Astrocyte (in vitro differentiated cells and primary cell): Measurements from ENCODE around the gene RTL5. TPM values are rescaled to one million over a fixed set of nuclear protein-coding genes. Genes with fewer than 3 reads are reported as not detected.
A peak's percentile ranks its signal among the peaks of the same experiment; 100 is the strongest.

Experiments
- DNase-seq: peaks from one replicate; pipeline ENCODE4 v3.0.0-alpha.2; 2010; ENCODE audit warnings: low read depth
- FAIRE-seq: peaks from 2 replicates; lab custom pipeline; 2011; peaks lifted over from hg19 to GRCh38; lab: Jason Lieb, UNC
- H2AFZ ChIP-seq: 2 replicates; pipeline ENCODE4 v1.6.0; 2012; ENCODE audit warnings: low read depth, low read length, inconsistent platforms
- H3K27ac ChIP-seq: 2 replicates; pipeline ENCODE4 v1.5.1; 2011; ENCODE audit warnings: low read depth, low read length, inconsistent platforms
- H3K27me3 ChIP-seq: 2 replicates; pipeline ENCODE4 v1.6.0; 2011; ENCODE audit warnings: low read length, inconsistent platforms; ENCODE audit not compliant: insufficient read depth
- H3K36me3 ChIP-seq: 2 replicates; pipeline ENCODE4 v1.5.1; 2011; ENCODE audit warnings: low read length, inconsistent platforms; ENCODE audit not compliant: insufficient read depth
- H3K4me1 ChIP-seq: 2 replicates; pipeline ENCODE4 v1.5.1; 2011; ENCODE audit warnings: low read length, inconsistent platforms; ENCODE audit not compliant: insufficient read depth
- H3K4me2 ChIP-seq: 2 replicates; pipeline ENCODE4 v1.6.0; 2012; ENCODE audit warnings: low read length, inconsistent platforms
- H3K4me3 ChIP-seq: 2 replicates; pipeline ENCODE4 v1.5.1; 2011; ENCODE audit warnings: low read depth, mild to moderate bottlenecking, low read length, inconsistent platforms; ENCODE audit not compliant: insufficient read depth
- H3K79me2 ChIP-seq: 2 replicates; pipeline ENCODE4 v1.6.0; 2012; ENCODE audit warnings: mild to moderate bottlenecking, low read length, inconsistent platforms; ENCODE audit not compliant: insufficient read depth
- H3K9ac ChIP-seq: 2 replicates; pipeline ENCODE4 v1.6.0; 2012; ENCODE audit warnings: mild to moderate bottlenecking, low read length, inconsistent platforms
- H3K9me3 ChIP-seq: 2 replicates; pipeline ENCODE4 v1.5.1; 2012; ENCODE audit warnings: low read depth, mild to moderate bottlenecking, low read length, inconsistent platforms; ENCODE audit not compliant: insufficient read depth
- H4K20me1 ChIP-seq: 2 replicates; pipeline ENCODE4 v1.6.0; 2012; ENCODE audit warnings: low read length, inconsistent platforms; ENCODE audit not compliant: insufficient read depth
- H3K27ac Mint-ChIP-seq: one replicate; pipeline ENCODE4 v1.8.0; 2021; ENCODE audit warnings: mild to moderate bottlenecking, mixed read lengths; ENCODE audit not compliant: unreplicated experiment
- H3K27me3 Mint-ChIP-seq: one replicate; pipeline ENCODE4 v1.8.0; 2021; ENCODE audit warnings: low read depth, mixed read lengths; ENCODE audit not compliant: unreplicated experiment
- H3K36me3 Mint-ChIP-seq: one replicate; pipeline ENCODE4 v1.8.0; 2021; ENCODE audit warnings: low read depth, mixed read lengths; ENCODE audit not compliant: unreplicated experiment
- H3K4me1 Mint-ChIP-seq: one replicate; pipeline ENCODE4 v1.8.0; 2021; ENCODE audit warnings: low read depth, mixed read lengths; ENCODE audit not compliant: unreplicated experiment
- H3K4me3 Mint-ChIP-seq: one replicate; pipeline ENCODE4 v1.8.0; 2021; ENCODE audit warnings: mild to moderate bottlenecking, moderate library complexity, mixed read lengths; ENCODE audit not compliant: unreplicated experiment
- H3K9me3 Mint-ChIP-seq: one replicate; pipeline ENCODE4 v1.8.0; 2021; ENCODE audit warnings: mild to moderate bottlenecking, mixed read lengths; ENCODE audit not compliant: unreplicated experiment
- CTCF ChIP-seq: IDR thresholded peaks from 2 replicates; pipeline ENCODE4 v1.5.1; 2011; ENCODE audit warnings: low read depth, mild to moderate bottlenecking, inconsistent platforms, low read length, moderate library complexity; ENCODE audit not compliant: insufficient read depth
- EZH2 ChIP-seq: IDR thresholded peaks from 2 replicates; pipeline ENCODE4 v1.6.1; 2012; ENCODE audit warnings: mild to moderate bottlenecking, low read length, inconsistent platforms; ENCODE audit not compliant: insufficient read depth
- total RNA-seq: library from RNA; stranded (reverse); gene quantifications from 2 replicates; pipeline ENCODE4 v1.2.1, GENCODE V29; 2021

RTL5 gene
- total RNA-seq, 1 donor from 2014 or later, result 16.1 TPM

- H2AFZ ChIP-seq, result no peak overlapping the region
- peak overlapping the region; percentile 38 for H3K9ac ChIP-seq
- Mint-ChIP-seq H3K36me3 (peaks cover 7% of the 10 kb centered on the region), H3K27me3 (no peaks in the 10 kb centered on the region), H3K9me3 (no peaks in the 10 kb centered on the region), H3K27ac (no peak overlapping the region), H3K4me3 (no peak overlapping the region), H3K4me1 (peaks cover 24% of the 10 kb centered on the region)
- no peak overlapping the region for H3K27ac ChIP-seq
- TF ChIP-seq EZH2, result no peak
- no peak for TF ChIP-seq CTCF
- H3K4me2 ChIP-seq, result peak overlapping the region; percentile 45
- no peak for DNase-seq
- H3K36me3 ChIP-seq, result no peaks in the 10 kb centered on the region
- H3K27me3 ChIP-seq, result no peaks in the 10 kb centered on the region
- H3K4me3 ChIP-seq, result no peak overlapping the region
- no peaks in the 10 kb centered on the region for H3K79me2 ChIP-seq
- H3K4me1 ChIP-seq, result peaks cover 38% of the 10 kb centered on the region
- H3K9me3 ChIP-seq, result no peaks in the 10 kb centered on the region
- FAIRE-seq, result peak; percentile 52
- peaks cover 3% of the 10 kb centered on the region for H4K20me1 ChIP-seq
Measured at GRCh38 chrX:72125331-72126047, 6.2 kb downstream of the RTL5 start.

GRCh38 chrX:72124540-72125201 is 7.0 kb downstream of the RTL5 start:
- H3K36me3 ChIP-seq, result no peaks in the 10 kb centered on the region
- no peak for TF ChIP-seq CTCF
- no peak for TF ChIP-seq EZH2
- no peaks in the 10 kb centered on the region for H3K9me3 Mint-ChIP-seq
- no peaks in the 10 kb centered on the region for H3K27me3 ChIP-seq
- H3K27ac ChIP-seq, result no peak overlapping the region
- H3K4me2 ChIP-seq, result no peak overlapping the region
- H3K27ac Mint-ChIP-seq, result peak overlapping the region; percentile 59
- no peaks in the 10 kb centered on the region for H4K20me1 ChIP-seq
- FAIRE-seq (peak; percentile 13), DNase-seq (no peak)
- H3K4me1 Mint-ChIP-seq, result peaks cover 24% of the 10 kb centered on the region
- H3K4me3 Mint-ChIP-seq, result no peak overlapping the region
- H3K79me2 ChIP-seq, result no peaks in the 10 kb centered on the region
- no peak overlapping the region for H3K4me3 ChIP-seq
- no peaks in the 10 kb centered on the region for H3K9me3 ChIP-seq
- no peaks in the 10 kb centered on the region for H3K27me3 Mint-ChIP-seq
- H3K9ac ChIP-seq, result no peak overlapping the region
- peaks cover 38% of the 10 kb centered on the region for H3K4me1 ChIP-seq
- H2AFZ ChIP-seq, result no peak overlapping the region
- H3K36me3 Mint-ChIP-seq, result peaks cover 5% of the 10 kb centered on the region
